GM19372 (cell line): Measurements from ENCODE around the gene METTL17.
"Not testable (repeated sequence)": the region's sequence is repeated elsewhere in the genome, so short reads cannot be mapped to it uniquely, and the experiment has no call there.

Experiments used
- ATAC-seq: cut with Tn5 transposase; IDR thresholded peaks from one replicate; pipeline ENCODE4 v1.9.1; 2021; ENCODE audit warnings: mild to moderate bottlenecking, low read depth, moderate library complexity; ENCODE audit not compliant: unreplicated experiment

METTL17 gene

GRCh38 chr14:20989787-20990600 is at the start of gene METTL17:
TSS of gene METTL17 (plus strand) at chr14:20989980. CDS start at chr14:20990003, 23 bp downstream.
- peak; percentile 95 for ATAC-seq

- ATAC-seq, result not testable (repeated sequence)
Observed at GRCh38 chr14:20945146-20945545, 44.6 kb upstream of the METTL17 start.

GRCh38 chr14:20946707-20947106 is 43.1 kb upstream of the METTL17 start:
- not testable (repeated sequence) for ATAC-seq

GRCh38 chr14:20954736-20955537 is 34.8 kb upstream of the METTL17 start, which contains the start of gene RNASE2:
TSS of gene RNASE2 (plus strand) at chr14:20955487. CDS start at chr14:20955772, 285 bp downstream.
- ATAC-seq, result not testable (repeated sequence)

- not testable (repeated sequence) for ATAC-seq
Observed at GRCh38 chr14:20955538-20955873, 34.3 kb upstream of the METTL17 start.

GRCh38 chr14:20956376-20956976 is 33.3 kb upstream of the METTL17 start:
- ATAC-seq, result no peak

- not testable (repeated sequence) for ATAC-seq
Observed at GRCh38 chr14:20958946-20959345, 30.8 kb upstream of the METTL17 start.

GRCh38 chr14:20969336-20969735 is 20.4 kb upstream of the METTL17 start:
- ATAC-seq, result no peak

- peak; percentile 4 for ATAC-seq
Observed at GRCh38 chr14:20970647-20970982, 19.2 kb upstream of the METTL17 start.

- ATAC-seq, result peak; percentile 90
Observed at GRCh38 chr14:20970983-20971704, 18.6 kb upstream of the METTL17 start.

- ATAC-seq, result peak; percentile 20
Observed at GRCh38 chr14:20971705-20972021, 18.1 kb upstream of the METTL17 start.

GRCh38 chr14:20973501-20973900 is 16.3 kb upstream of the METTL17 start:
- no peak for ATAC-seq

GRCh38 chr14:20976291-20976690 is 13.5 kb upstream of the METTL17 start:
- no peak for ATAC-seq

- no peak for ATAC-seq
Observed at GRCh38 chr14:20978687-20979086, 11.1 kb upstream of the METTL17 start.

- no peak for ATAC-seq
Observed at GRCh38 chr14:20980906-20981305, 8.9 kb upstream of the METTL17 start.

GRCh38 chr14:20982646-20983369 is 7.0 kb upstream of the METTL17 start:
- ATAC-seq, result no peak

- not testable (repeated sequence) for ATAC-seq
Observed at GRCh38 chr14:20985650-20986049, 4.1 kb upstream of the METTL17 start.

GRCh38 chr14:20986811-20987210 is 3.0 kb upstream of the METTL17 start:
- ATAC-seq, result no peak

GRCh38 chr14:20988717-20989470 is 886 bp upstream of the METTL17 start:
- ATAC-seq, result no peak
